Measurements from ENCODE around the gene KCNIP4.

- TF ChIP-seq CTCF (optimal IDR thresholded peaks at IDR 0.05 in 1 of 3, IDR thresholded peaks at IDR 0.05 in 1 of 3, conservative IDR thresholded peaks at IDR 0.05 in 1 of 3; ENCODE audit: extremely low read depth in 1 of 3, insufficient read depth in 2 of 3, low read length in 3 of 3) (no peak), EZH2 (IDR thresholded peaks at IDR 0.05; ENCODE audit: low read length) (no peak)
Measured at GRCh38 chr4:21012851-21013331, 935.7 kb downstream of the KCNIP4 start.

Measured in keratinocyte (primary cell).